H54 (cell line): ENCODE measurements around the gene LRRD1.
A peak's percentile ranks its signal among the peaks of the same experiment; 100 is the strongest.
"Not testable (repeated sequence)": the region's sequence is repeated elsewhere in the genome, so short reads cannot be mapped to it uniquely, and the experiment has no call there.

Experiments
- DNase-seq: peaks from one replicate; pipeline ENCODE4 v3.0.0; 2011; ENCODE audit warnings: low spot score, mixed read lengths; ENCODE audit not compliant: insufficient read length
- FAIRE-seq: peaks from 3 replicates; lab custom pipeline; 2011; peaks lifted over from hg19 to GRCh38; lab: Jason Lieb, UNC
- POLR2A ChIP-seq: IDR thresholded peaks from 2 replicates; pipeline ENCODE4 v1.6.1; 2011; ENCODE audit warnings: low read depth, mild to moderate bottlenecking, low read length

Gene LRRD1

DNA sequence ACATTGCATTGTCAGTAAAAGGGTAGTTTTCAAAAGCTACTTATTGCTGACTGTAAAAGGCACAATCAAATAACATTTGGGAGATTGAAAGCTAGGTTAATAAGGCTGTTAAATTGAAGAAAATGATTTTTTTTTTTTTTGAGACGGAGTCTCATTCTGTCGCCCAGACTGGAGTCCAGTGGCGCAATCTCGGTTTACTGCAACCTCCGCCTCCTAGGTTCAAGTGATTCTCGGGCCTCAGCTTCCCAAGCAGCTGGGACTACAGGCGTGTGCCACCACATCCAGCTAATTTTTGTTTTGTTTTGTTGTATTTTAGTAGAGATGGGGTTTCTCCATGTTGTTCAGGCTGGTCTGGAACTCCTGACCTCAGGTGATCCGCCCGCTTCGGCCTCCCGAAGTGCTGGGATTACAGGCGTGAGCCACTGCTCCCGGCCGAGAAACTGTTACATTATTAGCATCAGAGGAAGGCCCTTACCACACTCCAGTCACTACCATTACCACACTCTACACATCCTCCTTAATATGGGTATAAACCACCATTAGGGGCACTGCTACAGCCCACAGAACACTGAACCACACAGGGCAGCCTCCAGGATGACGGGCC lies 45.7 kb downstream of the LRRD1 start:
- no peak for TF ChIP-seq POLR2A
- FAIRE-seq (no peak), DNase-seq (no peak)

DNA sequence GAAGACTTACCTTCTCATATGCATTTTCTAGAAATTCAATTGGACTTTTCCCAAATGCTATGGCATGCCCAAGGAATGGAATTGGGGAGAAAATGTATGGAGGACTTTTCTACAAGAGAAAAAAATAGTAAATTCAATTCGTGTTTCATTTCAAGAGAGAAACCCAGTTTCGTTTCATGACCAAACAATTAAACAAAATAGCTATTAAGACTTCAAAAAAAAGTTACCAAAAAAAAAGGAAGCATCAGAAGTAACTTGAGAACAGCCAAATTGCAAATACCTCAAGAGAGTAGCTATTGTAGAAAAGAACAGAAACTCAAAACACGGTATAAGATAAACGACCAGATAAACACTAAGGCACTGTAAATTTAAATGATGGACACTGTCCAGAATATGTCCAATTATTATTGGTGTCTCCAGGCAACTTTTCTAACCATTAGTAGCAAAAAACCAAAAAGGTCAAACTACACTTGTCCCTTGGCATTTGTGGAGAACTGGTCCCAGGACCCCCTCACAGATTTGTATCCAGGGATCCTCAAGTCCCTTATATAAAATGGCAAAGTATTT lies 47.1 kb downstream of the LRRD1 start:
- TF ChIP-seq POLR2A, result no peak
- DNase-seq, result no peak
- no peak for FAIRE-seq

DNA sequence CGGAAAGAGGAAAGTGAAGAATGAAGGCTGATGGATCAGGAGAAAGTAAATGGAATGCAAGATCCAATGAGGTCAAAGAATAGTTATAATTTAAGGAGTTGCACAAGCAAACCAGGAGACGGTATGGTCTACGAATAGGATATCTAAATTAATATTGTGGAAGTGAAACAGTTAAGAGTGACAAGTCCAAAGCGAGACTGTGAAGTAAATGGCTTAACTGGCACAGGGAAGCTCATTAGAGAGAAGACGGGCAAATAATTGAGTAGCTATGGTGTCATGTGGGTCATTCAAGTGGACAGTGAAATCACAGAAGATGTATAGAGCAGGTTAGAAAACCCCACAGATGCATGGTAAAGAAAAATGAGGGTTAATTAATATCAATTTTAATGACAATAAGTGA lies 47.8 kb downstream of the LRRD1 start:
- TF ChIP-seq POLR2A, result no peak
- FAIRE-seq, result no peak

DNA sequence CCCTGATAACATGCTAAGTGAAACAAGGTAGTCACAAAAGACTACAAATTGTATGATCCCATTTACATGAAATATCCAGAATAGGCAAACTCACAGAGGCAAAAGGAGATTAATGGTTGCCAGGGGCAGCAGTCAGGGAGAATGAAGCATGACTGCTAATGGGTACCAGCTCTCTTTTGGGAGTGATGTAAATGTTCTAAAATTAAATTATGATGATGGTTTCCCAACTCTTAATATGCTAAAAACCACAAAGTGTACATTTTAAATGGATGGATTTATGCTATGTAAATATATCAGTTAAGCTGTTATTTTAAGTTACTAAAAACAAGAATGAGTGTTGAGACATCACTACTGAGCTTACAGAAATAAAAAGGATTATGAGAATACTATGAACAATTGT lies 57.3 kb downstream of the LRRD1 start:
- DNase-seq, result no peak
- FAIRE-seq, result no peak
- no peak for TF ChIP-seq POLR2A

More for the DNA sequence above, 47.8 kb downstream of the LRRD1 start:
- DNase-seq, result no peak

DNA sequence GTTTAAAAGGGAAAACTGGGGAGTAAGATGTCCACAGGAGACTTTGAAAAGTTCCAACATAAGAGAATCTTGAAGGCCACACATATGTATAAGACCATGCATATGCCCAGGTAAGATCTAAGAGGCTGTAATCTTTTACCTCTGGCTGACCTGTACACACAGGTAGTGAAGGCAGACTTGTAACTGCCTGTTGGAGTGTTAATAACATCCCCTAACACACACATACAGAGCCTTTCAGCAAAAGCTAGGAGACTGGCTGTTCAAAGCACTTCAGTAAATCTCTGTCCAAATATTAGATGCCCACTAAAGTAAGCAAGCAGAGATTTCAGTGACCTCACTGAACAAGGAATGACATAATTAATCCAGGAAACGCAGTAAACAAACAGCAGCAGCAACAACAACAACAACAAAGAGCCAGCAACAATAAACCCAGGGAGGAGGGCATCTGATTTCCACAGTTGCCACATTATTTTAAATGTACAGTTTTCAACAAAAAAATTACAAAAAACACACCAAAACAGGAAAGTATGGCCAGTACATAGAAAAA lies 59.7 kb downstream of the LRRD1 start:
- TF ChIP-seq POLR2A, result no peak
- FAIRE-seq (no peak), DNase-seq (no peak)

DNA sequence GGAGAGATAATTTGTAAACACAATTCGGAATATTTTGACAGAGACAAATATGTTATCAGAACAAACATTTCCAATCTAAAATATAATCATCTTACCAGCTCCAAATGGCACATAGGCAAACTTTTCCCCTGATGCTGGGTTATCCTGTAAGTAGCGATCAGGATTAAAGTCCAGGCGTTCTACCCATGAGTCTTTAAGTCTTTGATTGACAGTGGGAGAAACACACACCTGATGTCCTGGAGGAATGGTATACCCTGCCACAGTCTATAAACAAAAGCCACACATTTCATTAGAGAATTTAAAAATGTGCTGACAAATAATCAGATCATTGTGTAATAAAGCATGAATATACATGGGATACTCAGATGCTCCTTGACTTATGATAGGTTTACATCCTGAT lies 62.0 kb downstream of the LRRD1 start:
- no peak for TF ChIP-seq POLR2A
- DNase-seq (no peak), FAIRE-seq (no peak)

DNA sequence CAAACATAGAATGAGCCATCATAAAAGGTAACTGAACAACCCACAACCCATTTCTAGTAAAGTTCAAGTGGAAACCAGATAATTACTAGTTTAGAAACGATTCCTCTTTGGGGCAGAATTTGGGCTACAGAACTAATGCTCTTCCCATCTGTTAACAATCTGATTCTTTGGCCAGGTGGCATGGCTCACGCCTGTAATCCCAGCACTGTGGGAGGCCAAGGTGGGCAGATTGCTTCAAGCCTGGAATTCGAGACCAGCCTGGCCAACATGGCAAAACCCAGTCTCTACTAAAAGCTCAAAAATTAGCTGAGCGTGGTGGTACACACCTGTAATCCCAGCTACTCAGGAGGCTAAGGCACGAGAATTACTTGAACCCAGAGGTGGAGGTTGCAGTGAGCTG lies 63.1 kb downstream of the LRRD1 start:
- FAIRE-seq (no peak), DNase-seq (no peak)
- no peak for TF ChIP-seq POLR2A

DNA sequence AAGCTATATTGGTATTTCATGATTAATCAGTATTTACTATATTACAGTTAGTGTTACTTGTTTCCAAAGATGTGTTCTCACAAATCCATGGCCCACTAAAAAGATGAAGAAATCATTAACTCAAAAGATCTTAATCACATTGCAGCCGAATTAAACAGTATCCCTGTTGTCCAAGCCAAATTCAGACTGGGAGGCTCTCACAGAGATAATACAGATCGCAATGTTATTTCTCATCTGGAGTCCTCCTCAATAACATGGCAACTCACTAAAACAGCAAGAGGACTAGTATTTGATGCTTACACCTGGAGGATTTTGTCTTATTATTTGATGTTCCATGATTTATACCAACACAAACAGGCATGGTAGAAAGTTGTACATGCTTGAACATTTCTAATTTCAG lies 68.1 kb downstream of the LRRD1 start:
- FAIRE-seq, result peak; percentile 65
- no peak for DNase-seq
- TF ChIP-seq POLR2A, result no peak

DNA sequence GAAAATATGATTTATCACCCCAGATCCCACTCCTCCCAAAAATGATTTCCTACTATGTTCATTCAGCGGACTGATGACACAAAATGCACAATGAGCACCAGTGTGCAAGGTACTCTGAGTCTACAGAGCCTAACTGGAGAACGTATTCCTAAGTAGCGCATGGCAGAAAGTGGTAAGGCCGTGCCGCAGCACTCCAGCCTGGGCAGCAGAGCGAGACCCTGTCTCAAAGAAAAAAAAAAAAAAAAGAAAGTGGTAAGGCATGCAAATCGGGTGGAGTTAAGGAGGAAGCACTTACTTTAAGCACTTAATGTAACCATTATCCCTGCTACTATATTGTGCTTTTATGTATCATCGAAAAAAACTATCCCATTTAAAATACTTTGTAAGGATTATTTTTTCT lies 70.1 kb downstream of the LRRD1 start:
- FAIRE-seq (no peak), DNase-seq (no peak)
- no peak for TF ChIP-seq POLR2A

DNA sequence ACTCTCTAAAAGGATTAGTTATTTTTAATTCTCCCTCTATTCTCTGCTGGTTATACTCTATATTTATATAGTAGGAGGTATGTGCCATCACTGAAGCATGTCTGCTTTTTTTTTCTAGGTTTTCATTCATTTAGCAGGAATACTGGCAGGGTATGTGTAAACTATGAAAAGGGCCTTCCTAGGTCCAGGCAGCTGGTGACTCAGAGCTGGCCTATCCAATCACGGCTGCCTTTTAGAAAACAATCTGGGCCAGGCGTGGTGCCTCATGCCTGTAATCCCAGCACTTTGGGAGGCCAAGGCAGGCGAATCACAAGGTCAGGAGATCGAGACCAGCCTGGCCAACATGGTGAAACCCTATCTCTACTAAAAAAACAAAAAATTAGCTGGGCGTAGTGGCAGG lies 76.1 kb downstream of the LRRD1 start:
- DNase-seq, result peak; percentile 17

DNA sequence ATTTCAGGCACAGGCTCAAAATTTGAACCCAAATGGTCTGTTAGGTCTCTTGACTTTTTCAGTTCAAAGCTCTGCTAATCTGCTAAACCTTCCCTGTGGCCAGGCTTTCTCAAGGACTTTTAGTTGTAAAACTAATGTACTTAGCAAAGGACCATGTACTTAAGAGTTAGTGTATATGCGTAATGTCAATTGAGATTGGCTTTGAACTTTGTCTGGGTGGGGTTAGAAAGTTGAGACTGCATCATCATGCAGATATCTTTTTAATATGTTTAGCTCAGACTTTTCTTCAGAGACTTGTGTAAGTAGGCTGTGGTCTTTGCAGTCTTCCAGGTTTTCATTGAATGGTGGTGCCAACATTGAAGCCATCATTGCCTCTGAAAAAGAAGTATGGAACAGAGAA lies 78.4 kb downstream of the LRRD1 start:
- FAIRE-seq (no peak), DNase-seq (no peak)
- TF ChIP-seq POLR2A, result no peak

More for the DNA sequence above, 76.1 kb downstream of the LRRD1 start:
- not testable (repeated sequence) for FAIRE-seq

DNA sequence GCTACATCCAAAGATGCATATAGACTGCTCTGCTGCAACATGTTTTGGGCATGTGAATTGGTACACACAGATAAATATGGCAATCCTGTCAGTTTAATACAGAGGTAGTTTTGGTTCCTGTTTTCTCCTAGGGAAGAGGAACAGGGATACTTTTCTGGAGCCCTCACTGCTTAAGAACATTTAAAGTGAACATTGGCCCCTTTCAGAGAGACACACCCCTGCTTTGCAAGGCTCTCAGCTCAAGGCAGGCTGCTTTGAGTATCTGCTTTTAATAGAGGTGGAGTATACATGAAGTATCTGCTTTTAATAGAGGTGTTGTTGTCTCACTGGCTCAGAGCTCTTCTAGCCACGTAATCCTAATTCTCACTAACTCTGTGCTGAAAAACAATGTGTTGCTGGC lies 83.6 kb downstream of the LRRD1 start:
- DNase-seq (no peak), FAIRE-seq (no peak)
- TF ChIP-seq POLR2A, result no peak
